Glomerular endothelial cell (primary cell): ENCODE data around the gene PRKG1. TPM values are rescaled to one million over a fixed set of nuclear protein-coding genes. Genes with fewer than 3 reads are reported as not detected.

ENCODE experiments used
- DNase-seq: peaks from one replicate; pipeline ENCODE4 v3.0.0-alpha.2; 2011; ENCODE audit warnings: low read depth, low spot score; ENCODE audit errors: extremely low read depth
- total RNA-seq: library from RNA; depleted of rRNA; stranded (reverse); fragments of >200 nt; gene quantifications from 2 replicates; pipeline ENCODE4 v1.2.3, GENCODE V29; 2015

Gene PRKG1
- total RNA-seq, 1 donor from 2014 or later = 4.9 TPM

DNA sequence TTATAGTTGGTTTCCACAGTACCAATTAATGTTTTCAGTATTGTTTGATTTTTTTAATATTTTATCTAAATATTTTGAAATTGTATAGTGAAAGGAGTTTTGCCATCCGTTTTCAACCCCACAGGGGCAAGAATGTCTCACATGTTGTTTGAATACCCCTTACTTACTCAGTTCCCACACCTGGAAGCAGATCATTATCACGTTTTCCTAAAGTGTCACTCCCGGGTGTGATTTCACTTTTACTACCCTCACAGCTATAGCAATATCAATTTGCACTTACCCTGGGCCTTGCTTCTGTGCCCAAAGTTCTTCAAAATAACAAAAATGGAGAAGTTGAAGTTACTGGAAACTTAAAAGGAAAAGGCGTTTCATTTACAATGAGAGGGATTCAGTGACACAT lies 397.0 kb downstream of the PRKG1 start:
- DNase-seq = no peak

DNA sequence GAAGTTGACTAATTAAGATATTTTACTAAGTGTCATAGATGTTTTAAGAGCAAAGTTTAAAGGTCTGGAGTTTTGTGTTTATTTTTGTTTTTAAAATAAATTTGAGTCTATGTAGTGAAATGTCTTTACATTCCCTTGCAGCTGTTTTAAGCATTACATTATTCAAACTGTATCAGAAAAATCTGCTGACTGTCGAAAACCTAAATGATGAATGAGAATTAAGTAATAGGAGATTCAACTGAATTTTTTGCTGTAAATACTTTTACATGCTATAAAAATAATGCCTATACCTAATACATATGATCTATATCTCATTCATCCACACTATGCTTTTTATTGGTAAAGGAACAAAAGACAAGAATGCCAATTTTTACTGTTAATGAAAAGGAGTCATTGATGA lies 397.9 kb downstream of the PRKG1 start:
- DNase-seq = no peak

DNA sequence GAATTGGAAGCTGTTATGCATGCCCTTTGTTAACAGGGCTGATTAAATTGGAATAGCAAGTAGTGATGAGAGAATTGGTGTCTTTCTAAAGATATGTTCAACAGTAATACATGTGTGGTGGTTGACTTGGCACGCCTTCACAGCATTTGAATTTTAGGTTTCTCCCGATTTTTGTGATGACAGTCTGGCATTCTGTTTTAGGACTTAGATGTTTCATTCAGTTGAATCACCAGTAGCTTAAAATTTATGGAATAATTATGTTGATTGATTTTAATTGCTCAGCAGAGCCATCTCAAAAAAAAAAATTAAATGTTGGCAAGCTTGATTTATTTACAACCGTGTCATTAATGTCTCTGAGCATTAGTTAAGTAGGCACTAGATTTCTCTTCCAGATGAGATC lies 405.4 kb downstream of the PRKG1 start:
- no peak for DNase-seq

DNA sequence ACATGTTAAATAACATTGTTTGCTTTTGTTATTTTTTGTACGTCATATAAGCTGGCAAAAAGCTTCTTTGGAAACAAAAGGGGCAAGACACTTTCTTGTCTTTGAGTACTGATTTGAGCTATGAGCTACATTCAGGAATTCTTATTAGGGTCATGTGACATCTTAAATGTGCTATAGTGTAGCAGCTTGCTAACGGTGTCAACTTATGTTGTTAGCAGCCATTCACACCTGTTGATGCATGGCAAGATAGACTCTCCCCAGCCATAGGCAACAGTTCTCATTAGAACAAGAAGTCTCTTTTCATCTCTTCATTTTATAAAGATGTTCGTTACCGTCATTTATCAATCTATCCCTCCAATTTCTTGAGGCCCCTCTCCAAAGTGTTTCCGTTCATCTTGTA lies 411.4 kb downstream of the PRKG1 start:
- DNase-seq = no peak

DNA sequence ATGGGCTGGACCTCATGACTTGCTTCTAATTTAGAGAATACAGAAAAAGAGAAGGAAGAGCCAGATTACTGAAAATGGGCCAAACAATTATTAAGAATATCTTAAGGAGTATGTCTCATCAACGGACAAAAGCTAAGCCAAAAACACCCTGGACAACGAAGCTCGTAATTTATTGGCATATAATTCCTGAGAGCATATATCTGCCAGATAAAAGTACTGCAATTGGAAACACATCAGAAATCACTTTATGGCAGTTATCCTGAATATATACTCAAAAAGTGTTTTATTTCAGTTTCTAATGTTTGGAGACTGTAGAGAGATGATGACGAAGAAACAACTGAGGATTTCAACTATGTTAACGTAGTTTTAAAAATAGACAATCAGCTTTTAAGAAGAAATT lies 413.3 kb downstream of the PRKG1 start:
- no peak for DNase-seq

DNA sequence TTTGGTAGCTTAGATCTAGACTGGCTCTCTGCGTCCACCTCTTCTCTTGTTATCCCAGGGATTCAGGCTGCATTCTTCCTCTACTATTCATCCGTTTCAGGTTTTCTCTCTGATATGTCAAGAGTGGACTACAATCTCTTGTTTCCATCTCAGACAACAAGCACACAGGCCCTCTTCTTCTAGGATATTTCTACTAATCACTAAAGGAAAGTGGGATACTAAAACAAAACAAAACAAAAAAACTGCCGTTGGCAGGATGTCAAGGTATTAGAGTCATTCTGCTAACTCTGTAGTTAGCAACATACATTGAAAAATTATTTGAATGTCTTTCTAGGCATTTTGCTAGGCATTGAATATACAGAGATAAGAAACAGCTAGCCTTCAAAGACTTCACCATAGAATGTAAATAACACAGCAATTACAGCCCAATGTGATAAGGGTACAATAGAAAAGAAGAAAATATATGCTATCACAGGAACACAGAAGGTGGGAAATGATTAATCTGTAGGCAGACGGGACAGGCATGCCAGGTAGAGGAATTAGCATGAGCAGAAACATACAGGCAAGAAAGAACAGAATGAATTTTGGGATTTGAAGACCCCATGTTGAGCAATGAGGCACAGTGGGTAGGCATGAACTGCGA lies 414.6 kb downstream of the PRKG1 start:
- DNase-seq = no peak

DNA sequence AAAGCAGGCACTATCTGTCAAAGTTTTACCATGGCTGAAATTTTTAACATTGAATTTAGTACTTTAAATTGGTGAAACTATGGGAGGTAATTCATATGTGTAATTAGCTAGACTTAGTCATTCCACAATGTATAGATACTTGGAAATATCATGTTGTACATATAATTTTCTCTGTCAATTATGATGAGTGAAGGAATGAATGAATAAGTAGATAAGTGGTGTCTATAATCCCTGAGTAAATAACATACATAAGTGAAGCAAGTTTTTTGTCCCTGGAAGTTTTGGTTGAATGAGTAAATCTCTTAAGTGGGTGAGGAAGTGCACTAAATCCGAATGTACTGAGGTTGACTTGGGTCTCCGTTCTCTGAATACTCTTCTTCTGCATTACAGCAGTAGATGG lies 424.1 kb downstream of the PRKG1 start:
- no peak for DNase-seq

DNA sequence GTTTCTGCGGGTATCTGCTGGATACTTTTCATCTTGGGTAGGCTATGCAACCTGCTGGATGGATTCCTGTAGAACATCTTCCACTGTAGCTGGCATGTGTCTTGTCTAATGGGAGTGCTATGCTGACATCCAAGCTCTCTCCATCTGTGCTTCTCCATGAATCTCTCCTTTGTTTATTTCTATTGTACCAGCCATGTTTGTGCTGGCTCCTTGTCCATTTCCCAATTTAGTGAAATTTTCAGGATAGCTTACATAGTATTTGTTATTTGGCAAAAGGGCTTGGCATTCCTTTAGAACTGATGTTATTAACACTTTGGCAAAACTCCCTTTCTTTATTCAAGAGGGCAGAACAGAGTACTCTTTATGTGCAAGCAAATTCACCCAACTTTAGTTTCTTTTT lies 427.1 kb downstream of the PRKG1 start:
- no peak for DNase-seq

DNA sequence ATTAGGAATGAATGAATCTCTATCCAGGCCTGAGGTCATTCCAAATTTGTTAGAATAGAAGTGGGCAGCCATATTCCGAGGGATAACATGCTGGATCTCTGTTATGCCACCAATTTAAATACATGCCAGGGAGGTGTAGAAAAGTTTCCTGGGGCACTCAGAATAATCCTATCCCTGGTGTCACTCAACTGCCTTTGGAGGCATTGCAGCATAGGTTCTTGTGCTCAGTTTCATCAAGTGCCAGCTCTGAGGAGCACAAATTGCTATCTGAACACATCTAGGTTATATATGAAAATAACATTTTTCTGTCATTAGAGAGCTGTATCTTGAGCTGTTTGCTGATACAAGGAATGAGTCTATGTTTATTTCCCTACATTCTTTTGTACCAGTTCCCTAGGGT lies 427.8 kb downstream of the PRKG1 start:
- DNase-seq = no peak

DNA sequence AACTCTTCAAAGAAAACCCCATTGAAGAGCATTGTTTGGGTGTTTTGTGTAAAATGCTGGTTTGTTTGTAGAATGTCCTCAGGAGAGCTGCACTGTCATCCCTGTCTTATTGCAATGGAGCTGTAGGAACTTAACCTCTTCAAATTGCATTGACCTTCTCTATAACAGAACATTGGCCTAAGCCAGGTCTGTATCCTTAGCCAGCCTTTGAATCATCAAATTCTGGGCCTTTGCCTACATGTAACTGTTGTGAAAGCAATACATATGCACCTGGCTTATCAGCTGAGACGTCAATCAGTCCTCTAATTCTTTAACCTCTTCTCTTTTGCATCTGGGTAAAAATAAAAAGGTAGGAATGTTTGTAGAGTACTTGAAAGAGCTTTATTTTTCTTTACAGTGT lies 429.1 kb downstream of the PRKG1 start:
- no peak for DNase-seq

DNA sequence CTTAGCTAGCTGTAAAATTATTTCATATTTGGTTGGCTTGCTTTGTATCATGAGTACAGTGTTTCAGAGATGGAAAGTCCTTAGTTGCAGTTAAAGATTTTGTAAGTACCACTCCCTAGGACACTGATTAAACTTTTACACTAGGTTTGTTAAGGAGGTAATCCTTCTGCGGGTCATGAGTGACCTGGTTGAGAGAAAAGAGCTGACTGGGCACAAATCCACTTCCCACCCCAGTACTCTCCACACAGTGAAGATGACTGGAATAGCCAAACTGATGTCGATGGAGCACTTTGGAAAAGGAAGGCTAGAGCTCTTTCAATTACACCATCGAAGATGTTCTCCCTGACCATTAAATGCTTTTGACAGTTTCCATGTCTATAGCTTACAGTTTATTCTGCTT lies 433.2 kb downstream of the PRKG1 start:
- DNase-seq = no peak

DNA sequence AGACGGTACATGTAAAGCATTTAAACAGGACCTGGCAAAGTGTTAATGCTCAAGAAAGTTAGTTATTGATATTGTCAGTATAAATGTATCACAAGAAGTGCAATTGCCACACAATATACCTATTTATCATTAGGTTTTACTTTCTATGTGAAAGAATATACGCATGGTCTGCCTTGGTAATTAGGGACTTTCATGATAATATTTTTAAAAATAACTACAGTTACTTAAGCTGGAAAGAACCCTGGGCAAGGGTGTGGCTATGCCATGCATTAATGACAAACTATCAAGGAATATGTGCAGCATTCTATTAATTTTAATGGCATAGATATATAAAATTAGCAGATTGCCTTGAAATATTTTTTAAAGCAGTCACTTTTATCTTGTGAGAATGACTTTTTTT lies 433.9 kb downstream of the PRKG1 start:
- no peak for DNase-seq

DNA sequence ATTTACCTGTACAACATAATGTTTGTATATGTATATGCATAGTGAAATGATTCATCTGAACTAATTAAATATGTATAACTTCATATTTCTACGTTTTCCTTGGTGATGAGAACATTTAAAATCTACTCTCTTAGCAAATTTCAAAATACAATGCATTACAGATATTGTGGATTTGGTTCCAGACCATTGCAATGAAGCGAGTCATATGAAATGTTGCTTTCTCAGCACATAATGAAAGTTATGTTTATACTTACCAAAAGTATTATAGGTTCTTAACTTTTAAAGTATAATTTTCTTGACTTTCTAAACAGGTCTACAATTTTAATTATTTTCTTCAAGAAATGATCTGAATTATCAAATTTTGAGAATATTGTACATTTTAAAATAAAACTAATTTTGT lies 435.9 kb downstream of the PRKG1 start:
- no peak for DNase-seq

DNA sequence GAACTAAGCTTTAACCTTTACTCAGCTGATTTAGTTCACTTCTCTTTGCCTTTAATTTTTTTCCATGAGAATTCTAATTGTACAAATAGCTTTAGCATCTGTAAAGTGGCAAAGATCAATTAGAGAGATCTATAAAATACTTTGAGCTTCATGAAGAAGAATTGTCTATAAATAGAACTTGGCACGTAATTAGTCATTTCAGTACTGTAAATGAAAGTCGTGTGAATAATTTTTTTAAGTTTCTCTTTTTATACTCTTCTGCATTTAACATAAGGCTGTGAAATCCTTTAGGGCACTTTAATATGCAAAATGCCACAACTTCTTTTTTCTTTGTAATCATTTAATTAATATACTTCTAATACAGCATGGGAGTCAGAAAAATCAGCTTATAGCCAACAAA lies 447.3 kb downstream of the PRKG1 start:
- DNase-seq = no peak

DNA sequence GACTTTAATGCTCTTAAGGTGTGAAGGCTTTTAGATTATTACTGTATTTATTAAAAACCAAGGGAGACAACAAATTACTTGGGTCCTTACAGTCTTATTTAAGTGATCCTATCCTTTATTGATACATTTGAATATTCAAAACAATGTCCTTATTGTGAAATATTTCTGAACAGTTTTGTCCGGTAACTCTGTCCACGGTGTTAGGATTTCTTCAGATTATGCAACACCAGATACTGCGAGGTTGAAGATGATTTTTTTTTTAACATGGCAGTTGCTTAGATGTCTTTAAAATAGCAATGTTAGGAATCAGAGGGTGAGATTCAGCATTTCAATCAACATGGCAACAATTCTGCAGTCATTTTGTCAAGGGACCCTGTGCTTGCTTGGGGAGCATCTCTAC lies 448.6 kb downstream of the PRKG1 start:
- no peak for DNase-seq

DNA sequence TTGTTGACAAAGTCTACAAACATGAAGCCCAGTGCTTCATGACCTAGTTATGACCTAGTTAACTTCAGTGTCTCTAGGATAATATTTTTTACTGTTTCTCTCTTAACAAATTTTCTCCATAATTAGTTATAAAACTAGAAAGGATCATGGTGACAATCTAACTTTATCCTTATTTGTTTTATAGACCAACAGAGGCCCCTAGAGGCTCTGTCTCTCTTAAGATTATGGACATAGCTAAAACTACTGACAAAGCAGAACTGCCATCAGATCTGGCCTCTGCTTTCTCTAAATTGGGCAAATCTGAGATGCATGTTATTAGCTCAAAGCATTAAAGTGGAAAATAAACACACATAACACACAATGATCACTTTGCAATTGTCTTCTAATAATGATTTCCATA lies 449.2 kb downstream of the PRKG1 start:
- DNase-seq = no peak

DNA sequence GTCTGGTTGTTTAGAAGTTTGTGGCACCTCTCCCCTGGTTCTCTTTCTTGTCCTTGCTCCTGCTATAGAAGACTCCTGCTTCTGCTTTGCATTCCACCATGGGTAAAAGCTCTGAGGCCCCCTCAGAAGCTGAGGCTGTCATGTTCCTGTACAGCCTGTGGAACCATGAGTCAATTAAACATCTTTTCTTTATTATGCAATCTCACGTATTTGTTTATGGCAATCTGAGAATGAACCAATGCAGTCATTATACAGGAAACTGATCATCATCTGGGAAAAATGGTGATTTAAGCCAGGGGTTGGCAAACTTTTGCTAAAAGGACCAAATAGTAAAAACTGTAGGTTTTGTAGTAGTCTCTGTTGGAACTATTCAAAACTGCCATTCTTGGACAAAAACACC lies 449.8 kb downstream of the PRKG1 start:
- no peak for DNase-seq

DNA sequence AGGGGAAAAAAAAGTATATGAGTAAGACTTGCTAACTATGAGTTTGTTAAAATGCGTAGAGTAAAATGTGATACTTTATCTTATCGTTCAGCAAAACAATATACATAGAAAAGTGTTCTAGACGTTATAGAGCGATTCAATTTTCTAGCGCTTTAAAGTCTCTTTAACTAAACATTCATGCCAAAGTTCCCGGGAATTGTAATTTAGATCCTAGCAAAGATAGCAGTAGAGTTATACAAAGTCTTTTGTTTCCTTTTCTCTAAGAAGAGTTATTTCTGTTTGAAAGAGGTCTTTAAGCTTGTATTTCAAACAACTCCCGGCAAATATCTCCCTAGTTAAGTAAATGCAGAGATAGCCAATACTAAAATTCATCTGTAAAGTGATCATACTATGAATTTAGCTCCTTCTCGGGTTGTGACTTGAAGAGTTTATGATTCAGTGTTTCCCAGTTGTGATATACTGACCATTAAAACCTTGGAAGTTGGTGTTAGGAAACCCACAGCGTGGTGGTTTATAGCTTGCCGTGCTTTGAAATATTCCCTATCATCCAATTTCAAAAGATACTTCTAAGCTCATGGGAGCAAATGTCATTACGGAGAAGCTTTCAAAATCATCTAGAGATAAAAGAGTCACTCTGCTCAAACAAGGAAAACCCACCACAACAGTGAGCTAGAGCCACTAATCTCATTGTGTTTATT lies 453.4 kb downstream of the PRKG1 start:
- no peak for DNase-seq

DNA sequence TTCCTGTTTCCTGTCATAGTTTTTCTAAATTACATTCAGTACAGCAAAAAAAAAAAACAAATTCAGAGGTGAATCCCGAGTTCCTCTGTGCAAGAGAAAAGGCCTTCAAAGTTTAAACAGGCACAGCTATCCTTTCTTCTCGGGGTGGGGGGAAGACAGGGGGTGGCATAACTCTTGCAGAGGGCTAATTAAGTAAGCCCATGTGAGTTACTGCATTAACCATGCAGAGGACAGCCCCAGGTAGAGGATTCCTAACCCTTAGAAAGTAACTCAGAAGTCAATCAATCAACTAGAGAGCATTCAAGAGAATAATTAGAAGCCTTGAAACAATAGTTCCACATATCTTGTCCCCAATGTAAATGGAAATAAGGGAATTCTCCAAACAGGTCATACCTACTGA lies 454.2 kb downstream of the PRKG1 start:
- no peak for DNase-seq

DNA sequence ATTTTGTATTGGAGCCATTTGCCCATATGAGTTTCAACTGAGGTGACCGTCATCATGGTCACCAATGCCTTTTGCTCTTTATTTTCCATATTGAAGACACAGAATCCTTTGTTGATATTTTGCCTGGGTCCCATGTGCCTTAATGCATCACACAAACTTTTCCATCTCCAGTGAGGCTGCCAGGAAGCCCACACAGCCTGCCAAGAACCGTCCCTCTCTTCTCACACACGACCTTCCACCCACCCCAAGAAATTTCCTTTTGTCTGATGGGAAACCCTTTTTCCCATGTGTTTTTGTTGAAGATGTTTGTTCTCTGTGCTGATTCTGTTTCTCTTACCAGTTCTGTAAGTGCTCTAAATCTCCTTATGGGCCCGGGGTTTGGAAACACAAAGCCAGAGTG lies 456.3 kb downstream of the PRKG1 start:
- DNase-seq = no peak

DNA sequence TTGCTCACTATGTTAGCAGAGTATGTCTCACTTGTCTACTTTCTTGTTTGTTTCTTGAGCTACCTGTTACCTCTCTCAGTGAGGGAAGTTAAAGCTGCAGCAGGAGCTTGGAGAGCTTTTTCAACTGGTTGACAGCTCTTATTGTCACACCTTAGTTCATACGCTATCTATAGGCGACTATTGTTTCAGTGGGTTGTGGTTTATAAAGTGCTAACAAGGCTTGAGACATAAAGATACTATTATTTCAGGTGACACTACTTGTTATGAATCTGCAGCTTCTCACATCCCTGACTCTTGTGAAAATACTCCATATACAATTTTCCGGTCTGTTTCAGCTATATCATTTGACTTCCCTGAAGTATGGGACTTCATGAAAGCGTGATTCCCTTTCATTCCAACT lies 457.8 kb downstream of the PRKG1 start:
- no peak for DNase-seq

DNA sequence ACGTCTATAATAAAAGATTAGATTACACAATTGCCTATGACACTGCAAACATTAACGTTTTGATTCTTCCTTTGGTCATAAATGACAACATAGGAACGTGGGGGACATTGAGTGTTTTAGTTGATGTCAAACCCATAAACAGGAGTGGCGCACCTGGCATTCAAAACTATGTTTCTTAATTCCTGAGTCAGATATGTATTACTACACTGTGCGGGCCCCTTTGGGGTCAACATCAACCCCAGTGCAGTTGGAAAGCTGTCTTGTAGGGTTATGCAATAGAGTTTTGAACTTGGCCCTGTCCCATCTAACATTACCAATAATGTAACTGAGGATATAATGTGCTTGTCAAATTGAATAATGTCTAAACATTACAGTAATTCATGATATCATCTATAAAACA lies 468.6 kb downstream of the PRKG1 start:
- DNase-seq = no peak

DNA sequence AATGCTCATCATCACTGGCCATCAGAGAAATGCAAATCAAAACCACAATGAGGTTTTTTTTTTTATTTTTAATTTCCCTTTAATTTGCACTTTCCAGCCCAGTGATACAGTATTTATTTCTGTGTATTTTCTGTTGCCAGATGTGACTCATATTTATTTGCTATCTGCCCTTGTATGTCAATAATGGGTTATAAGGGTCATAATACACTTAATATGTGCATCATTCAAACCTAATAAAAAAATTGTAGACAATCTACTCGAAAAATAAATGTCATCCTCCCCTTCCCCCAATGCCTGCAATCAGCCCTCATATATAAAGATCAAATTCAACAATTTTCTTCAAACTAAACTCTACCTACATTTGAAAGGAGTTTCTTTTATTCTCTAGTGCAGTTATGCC lies 470.6 kb downstream of the PRKG1 start:
- no peak for DNase-seq
